HG03139 (cell line): ENCODE results near the gene AGBL3.
"Not testable (repeated sequence)": the region's sequence is repeated elsewhere in the genome, so short reads cannot be mapped to it uniquely, and the experiment has no call there.

ENCODE experiments used
- ATAC-seq: cut with Tn5 transposase; IDR thresholded peaks from one replicate; pipeline ENCODE4 v1.9.1; 2021; ENCODE audit not compliant: unreplicated experiment

Gene AGBL3

GRCh38 chr7:135166338-135166990 is 180.2 kb downstream of the AGBL3 start:
- ATAC-seq = no peak

GRCh38 chr7:135167365-135167917 is 181.1 kb downstream of the AGBL3 start:
- no peak for ATAC-seq

GRCh38 chr7:135168001-135168400 is 181.7 kb downstream of the AGBL3 start:
- no peak for ATAC-seq

GRCh38 chr7:135168489-135169140 is 182.3 kb downstream of the AGBL3 start:
- no peak for ATAC-seq

GRCh38 chr7:135169141-135169963 is 183.0 kb downstream of the AGBL3 start:
- ATAC-seq = peak; percentile 38

GRCh38 chr7:135169964-135170273 is 183.6 kb downstream of the AGBL3 start:
- peak; percentile 11 for ATAC-seq

GRCh38 chr7:135170274-135170997 is 184.1 kb downstream of the AGBL3 start, which contains the start of gene CYREN:
Gene CYREN (minus strand): TSS chr7:135170707. CDS start chr7:135168922, 1,785 bp downstream.
- ATAC-seq = peak; percentile 72

GRCh38 chr7:135170998-135171481 is 184.7 kb downstream of the AGBL3 start:
- peak; percentile 21 for ATAC-seq

- not testable (repeated sequence) for ATAC-seq
These were observed 185.4 kb downstream of the AGBL3 start for GRCh38 chr7:135171581-135172291.

- not testable (repeated sequence) for ATAC-seq
These were observed 187.6 kb downstream of the AGBL3 start for GRCh38 chr7:135173916-135174315.

- no peak for ATAC-seq
These were observed 188.6 kb downstream of the AGBL3 start for GRCh38 chr7:135174941-135175340.

GRCh38 chr7:135175931-135176330 is 189.6 kb downstream of the AGBL3 start:
- no peak for ATAC-seq

- no peak for ATAC-seq
These were observed 190.9 kb downstream of the AGBL3 start for GRCh38 chr7:135177028-135177696.

GRCh38 chr7:135178364-135178763 is 192.1 kb downstream of the AGBL3 start:
- no peak for ATAC-seq

- no peak for ATAC-seq
These were observed 193.1 kb downstream of the AGBL3 start for GRCh38 chr7:135179321-135179925.

- ATAC-seq = no peak
These were observed 193.8 kb downstream of the AGBL3 start for GRCh38 chr7:135180122-135180521.

- ATAC-seq = no peak
These were observed 195.1 kb downstream of the AGBL3 start for GRCh38 chr7:135181261-135181928.

GRCh38 chr7:135181929-135182678 is 195.8 kb downstream of the AGBL3 start:
- ATAC-seq = no peak
